BJ (cell line): ENCODE data around the gene CRB3. TPM values are rescaled to one million over a fixed set of nuclear protein-coding genes. Genes with fewer than 3 reads are reported as not detected.

Experiments
- CTCF ChIA-PET: fragments of 350-600 bp; formaldehyde crosslinking; extraction: SDS; loops from one replicate; lab custom pipeline; 2021; ENCODE audit warnings: antibody characterized with exemption, inconsistent platforms; lab: Yijun Ruan, JAX
- POLR2A ChIA-PET: fragments of 300-600 bp; sonication (Branson Sonifier 250); formaldehyde crosslinking; extraction: SDS; loops from one replicate; lab custom pipeline; 2021; ENCODE audit warnings: antibody characterized with exemption; lab: Charles Lee
- DNase-seq: peaks from one replicate; pipeline ENCODE4 v3.0.0-alpha.2; 2011; ENCODE audit warnings: low read depth
- H3K27me3 ChIP-seq: 2 replicates; pipeline ENCODE4 v1.6.0; 2011; ENCODE audit warnings: low read length; ENCODE audit not compliant: control insufficient read depth, insufficient read depth
- H3K36me3 ChIP-seq: 2 replicates; pipeline ENCODE4 v1.5.1; 2011; ENCODE audit warnings: low read length; ENCODE audit not compliant: control insufficient read depth, insufficient read depth
- H3K4me3 ChIP-seq: 2 replicates; pipeline ENCODE4 v1.5.1; 2011; ENCODE audit warnings: low read depth, mild to moderate bottlenecking, control low read depth, low read length
- CTCF ChIP-seq: IDR thresholded peaks from 2 replicates; pipeline ENCODE4 v1.5.1; 2011; ENCODE audit warnings: low read depth, mild to moderate bottlenecking, control low read depth, inconsistent platforms, low read length, moderate library complexity; ENCODE audit not compliant: insufficient read depth
- polyA plus RNA-seq: library from polyadenylated mRNA; depleted of rRNA; stranded (reverse); fragments of >200 nt; gene quantifications from 2 replicates; pipeline ENCODE4 v1.2.3, GENCODE V29; 2011

CRB3 gene
- polyA plus RNA-seq, 1 experiment = not detected

DNA sequence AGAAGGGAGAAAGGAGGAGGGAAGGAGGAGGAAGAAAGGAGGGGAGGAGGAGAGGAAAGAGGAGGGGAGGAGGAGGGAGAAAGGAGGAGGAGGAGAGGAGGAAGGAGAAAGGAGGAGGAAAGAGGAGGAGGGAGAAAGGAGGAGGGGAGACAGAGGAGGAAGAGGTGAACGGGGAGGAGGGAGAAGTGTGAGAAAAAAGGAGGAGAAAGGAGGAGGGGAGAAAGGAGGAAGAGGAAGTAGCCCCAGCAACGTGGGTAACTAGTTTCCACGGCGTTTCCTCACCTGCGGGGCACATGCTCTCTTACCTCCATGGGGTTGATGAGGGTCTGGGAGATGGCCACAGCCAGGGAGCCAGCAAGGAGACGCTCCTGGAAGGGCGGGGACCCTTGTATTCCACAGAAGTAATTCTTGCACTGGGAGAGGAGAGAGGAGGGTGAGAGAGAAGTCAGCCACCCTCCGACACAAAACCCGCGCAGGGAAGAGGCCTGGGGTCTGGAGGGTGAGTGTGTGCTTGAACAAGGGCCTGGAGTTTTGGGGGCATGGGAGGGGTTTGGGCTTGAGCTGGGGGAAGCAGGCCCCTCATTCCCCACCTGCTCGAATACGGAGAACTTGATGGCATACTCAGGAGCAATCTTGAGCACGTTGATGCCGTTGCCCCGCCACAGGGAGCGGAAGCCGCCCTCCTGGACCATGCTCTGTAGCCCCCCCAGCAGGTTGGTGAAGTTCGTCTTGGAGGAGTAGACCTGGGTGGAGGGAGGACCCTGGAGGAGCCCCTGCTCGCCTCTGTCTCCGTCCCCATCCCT lies 34.5 kb upstream of the CRB3 start:
- no peak for DNase-seq
- CTCF ChIA-PET = no interaction called here
- H3K36me3 ChIP-seq = no peaks in the 10 kb centered on the region
- POLR2A ChIA-PET = no interaction called here
- no peak overlapping the region for H3K4me3 ChIP-seq
- no peaks in the 10 kb centered on the region for H3K27me3 ChIP-seq
- TF ChIP-seq CTCF = no peak

- no peak for DNase-seq
- Histone ChIP-seq H3K27me3 (no peaks in the 10 kb centered on the region), H3K4me3 (no peak overlapping the region), H3K36me3 (no peaks in the 10 kb centered on the region)
- TF ChIP-seq CTCF = no peak
- CTCF ChIA-PET = no interaction called here
- POLR2A ChIA-PET = no interaction called here
These were observed 32.2 kb upstream of the CRB3 start for GRCh38 chr19:6431891-6432290.

GRCh38 chr19:6433165-6433564 lies 30.9 kb upstream of the CRB3 start:
- ChIA-PET CTCF (no interaction called here), POLR2A (no interaction called here)
- TF ChIP-seq CTCF = no peak
- Histone ChIP-seq H3K4me3 (no peak overlapping the region), H3K36me3 (no peaks in the 10 kb centered on the region), H3K27me3 (no peaks in the 10 kb centered on the region)
- no peak for DNase-seq

DNA sequence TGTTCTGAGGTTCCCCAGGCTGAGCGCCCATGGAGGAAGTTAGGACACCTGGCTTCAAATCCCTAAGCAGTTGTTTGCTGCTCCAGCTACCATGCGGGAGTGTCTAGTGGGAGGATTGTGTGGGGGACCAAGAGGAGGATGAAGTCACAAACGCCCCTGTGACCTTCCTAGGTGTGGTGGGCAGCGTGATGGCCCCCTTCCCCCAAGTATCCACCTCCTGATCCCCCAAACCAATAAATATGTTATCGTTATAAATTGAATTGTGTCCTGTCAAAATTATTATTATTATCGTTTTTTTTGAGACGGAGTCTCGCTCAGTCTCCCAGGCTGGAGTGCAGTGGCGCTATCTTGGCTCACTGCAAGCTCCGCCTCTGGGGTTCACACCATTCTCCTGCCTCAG lies 30.4 kb upstream of the CRB3 start, which contains the start of gene SLC25A41:
TSS of gene SLC25A41 (minus strand) at position 101 of the 400 bp plus-strand sequence. CDS start at position 31, 70 bp downstream.
- ChIA-PET POLR2A (no interaction called here), CTCF (no interaction called here)
- Histone ChIP-seq H3K27me3 (no peaks in the 10 kb centered on the region), H3K4me3 (no peak within 1 kb of the TSS), H3K36me3 (no peaks in the 10 kb centered on the region)
- DNase-seq = no peak
- TF ChIP-seq CTCF = no peak

DNA sequence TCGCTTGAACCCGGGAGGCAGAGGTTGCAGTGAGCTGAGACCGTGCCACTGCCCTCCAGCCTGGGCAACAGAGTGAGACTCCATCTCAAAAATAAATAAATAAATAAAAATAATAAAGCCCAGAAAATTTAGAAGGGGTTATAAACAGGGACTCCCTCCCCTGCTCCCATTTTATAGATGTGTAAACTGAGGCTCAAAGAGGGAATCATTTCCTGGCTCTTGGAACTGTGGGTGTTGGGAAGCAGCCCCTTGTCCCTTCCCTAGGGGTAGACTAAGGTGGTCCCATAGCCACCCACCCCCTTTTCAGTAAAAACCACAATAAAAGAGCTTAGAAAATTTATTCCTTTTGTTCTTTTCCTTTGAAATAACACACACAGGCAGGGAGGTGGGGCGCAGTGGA lies 24.3 kb upstream of the CRB3 start:
- no peak for TF ChIP-seq CTCF
- Histone ChIP-seq H3K4me3 (no peak overlapping the region), H3K36me3 (no peaks in the 10 kb centered on the region), H3K27me3 (no peaks in the 10 kb centered on the region)
- CTCF ChIA-PET = no interaction called here
- POLR2A ChIA-PET = no interaction called here
- no peak for DNase-seq
